Kasumi-1 (cell line): ENCODE results near the gene FEZF2.
A peak's percentile ranks its signal among the peaks of the same experiment; 100 is the strongest.

Experiments used
- DNase-seq, 2 experiments: peaks; one replicate each; lab custom pipeline; 2025; lab: John Stamatoyannopoulos, UW

FEZF2 gene

DNA sequence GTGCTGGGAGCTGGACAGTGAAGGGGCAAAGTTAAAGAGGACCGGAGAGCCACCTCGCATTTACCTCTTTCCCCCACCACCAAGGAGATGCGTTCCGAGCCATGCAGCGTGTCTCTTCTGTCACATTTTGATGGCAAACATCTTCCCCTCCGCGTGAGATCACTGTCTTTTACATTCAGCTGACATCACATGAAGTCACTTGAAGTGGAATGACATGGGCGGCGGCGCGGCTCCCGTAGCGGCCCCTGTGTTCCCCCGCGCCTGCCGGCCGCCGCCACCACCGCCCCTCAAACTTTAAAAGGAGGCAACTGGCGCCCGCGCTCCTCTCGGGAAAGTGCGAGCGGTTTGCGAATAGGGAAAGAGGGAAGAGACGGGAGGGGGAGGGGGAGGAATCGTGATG, at the start of gene FEZF2:
Gene FEZF2, minus strand, starts transcription at position 336 of the 400 bp plus-strand sequence. CDS start 682 bp downstream, outside the sequence.
- no peak for DNase-seq

DNA sequence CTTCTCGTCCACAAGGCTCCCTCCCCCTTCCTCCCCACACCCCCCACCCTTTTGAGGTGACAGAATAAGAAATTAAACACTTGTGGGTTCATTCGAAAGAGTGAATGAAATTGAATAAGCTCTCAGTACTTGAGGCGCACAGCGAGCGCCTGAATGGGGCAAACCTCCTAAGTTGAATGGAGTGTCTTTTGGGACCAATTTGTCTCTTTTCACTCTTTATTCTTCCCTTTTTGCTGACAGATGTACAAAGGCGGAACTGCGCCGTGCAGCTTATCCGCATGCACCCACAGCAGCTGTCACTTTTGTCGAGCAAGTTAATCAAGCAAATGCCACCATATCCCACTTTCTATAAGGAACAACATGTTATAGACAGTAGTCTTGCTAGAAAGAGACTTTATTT, 47.9 kb upstream of the FEZF2 start:
- DNase-seq, result no peak

DNA sequence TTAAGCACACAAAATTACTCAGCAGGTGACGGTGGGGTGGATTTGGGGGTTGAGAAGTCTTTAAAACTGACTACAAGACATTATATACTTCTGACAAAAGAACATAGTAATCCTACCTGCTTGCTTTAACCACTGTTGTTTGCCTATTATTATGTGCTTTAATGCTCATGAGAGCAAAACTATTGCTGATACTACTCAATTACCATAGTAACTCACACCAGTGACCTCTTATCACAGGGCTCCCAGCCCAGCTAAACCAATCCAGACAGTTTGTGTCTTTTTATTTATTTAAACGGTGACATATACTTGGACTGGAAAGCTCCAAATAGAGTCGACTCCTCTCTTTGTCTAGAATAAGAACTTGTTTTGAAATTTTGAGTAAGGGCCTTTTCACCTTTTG, 42.8 kb upstream of the FEZF2 start:
- no peak for DNase-seq

DNA sequence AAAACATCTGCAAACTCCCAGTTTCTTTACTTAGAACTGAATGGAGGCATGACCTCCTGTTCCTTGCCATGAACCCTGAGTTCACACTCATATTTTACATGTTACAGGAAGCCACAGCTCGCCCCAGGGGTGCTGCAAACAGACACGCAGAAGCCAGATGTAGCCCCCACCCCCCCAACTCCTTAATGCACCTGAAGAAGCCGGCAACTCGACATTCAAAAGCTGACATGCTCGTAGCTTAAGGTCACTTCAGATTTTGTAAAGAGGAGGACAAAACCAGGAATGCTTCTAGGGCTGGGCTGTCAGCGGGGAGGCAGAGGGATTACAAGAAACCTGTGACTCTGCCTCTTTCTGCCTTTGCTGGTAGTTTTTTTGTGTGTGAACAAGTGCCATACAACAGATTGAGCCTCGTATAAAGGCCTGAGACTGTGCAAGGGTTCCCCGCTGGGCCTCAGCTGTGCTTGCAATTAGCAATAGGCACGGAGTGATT, 42.0 kb upstream of the FEZF2 start:
- no peak for DNase-seq

DNA sequence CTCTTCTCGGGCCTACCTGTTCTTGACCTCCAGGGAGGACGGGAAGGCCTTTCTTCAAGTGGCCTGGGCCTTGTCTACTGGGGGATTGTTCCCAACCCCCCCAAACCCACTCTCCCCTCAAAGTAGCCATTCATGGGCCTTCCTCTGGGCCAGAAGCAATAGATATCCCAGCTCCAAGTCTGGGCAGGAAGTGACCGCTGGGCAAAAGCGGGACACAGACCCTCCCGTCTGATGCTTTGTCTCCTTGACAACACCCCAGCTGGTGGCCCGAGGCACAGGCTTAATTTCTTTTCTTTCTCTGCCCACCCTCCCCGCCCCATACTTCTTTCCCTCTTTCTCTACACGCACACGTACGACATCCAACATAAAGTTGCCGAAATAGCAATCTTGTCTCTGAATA, 41.4 kb upstream of the FEZF2 start:
- DNase-seq, result no peak

DNA sequence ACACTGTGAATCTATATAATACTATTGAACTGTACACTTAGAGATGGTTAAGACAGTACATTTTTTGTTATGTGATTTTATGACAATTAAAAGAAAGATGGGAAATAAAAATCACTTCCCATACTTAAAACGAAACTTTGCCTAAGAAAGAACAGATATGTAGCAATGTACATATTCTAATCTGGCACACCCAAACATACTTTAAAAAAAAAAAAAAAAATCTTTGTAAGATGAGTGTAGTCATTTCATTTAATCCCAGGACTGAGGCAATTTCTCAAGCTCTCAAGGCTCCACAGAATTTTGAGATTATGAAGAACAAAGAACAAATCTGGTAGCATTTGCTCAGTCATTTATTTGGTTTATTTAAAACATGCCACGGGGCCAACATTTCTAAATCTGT, 40.3 kb upstream of the FEZF2 start:
- DNase-seq, result no peak

DNA sequence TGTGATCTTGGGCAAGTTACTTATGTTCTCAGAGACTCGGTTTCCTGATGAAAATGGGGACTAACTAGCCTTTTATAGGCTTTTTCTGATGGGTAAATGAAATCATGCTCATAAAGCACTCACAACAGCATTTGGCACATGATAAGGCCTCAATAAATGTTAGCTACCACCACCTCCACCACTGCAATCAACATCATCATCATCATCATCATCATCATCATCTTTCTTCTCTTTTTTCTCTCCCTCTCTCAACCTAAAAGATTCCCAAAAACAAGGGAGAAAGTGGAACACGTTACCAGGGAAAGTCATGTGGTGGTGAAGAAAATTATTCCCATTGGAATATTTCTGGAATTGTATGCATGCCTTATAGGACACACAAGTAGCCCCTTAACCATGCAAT, 33.6 kb upstream of the FEZF2 start:
- DNase-seq, result no peak

DNA sequence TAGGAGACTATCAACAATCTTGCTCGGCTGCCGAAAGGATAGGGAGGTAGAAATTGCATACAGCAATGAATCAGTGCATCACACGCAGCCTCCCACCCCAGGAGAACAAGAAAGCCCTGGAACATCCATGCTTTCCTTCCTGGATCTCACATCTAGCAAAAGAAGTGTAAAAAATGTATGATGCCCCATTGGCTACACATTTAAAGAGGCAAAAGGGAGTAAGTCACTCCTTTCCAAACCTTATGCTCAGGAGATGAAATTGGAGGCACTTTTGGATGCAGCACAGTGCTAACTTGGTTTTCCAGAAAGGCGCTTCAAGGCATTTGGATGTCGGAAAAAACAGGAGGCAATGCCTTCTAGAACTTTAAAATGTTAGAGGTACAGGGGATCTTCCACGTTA, 32.2 kb upstream of the FEZF2 start:
- no peak for DNase-seq

DNA sequence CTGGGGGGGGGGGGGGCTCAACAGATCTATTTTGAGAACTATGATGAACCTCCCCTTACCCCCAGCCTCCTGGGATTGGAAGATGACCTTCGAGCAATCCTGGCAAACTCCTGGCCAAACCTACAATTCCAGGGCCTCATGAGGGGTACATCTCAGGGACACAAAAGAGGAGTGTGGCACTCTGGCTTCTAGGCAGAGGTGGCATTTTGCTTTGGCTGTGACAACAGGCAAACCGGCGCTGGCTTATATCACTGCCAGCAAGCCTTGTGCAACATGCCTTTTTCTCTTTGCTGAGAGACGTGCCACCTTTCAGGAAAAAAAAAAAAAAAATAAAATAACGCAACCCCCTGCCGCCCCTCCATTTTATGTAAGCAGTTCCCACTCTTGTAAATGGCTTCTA, 31.8 kb upstream of the FEZF2 start:
- no peak for DNase-seq

DNA sequence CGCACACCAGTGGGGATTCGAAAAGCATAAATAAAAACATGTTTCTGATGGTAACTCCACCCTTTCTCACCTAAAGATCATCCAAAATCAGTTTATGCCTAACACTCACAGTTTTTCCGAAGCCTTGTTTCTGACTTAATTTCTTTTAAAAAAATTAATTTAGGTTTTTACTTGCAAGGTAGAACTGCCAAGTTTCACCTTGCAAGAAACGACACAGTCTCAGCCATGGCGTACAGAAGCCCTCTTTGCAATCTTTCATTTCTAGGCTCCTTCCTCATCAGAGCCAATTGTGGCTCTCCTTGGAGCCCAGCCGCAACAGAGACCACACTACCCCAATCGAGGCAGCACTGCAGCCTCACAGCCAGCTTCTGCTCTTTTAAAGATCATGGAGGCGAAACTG, 31.0 kb upstream of the FEZF2 start:
- DNase-seq, result no peak

DNA sequence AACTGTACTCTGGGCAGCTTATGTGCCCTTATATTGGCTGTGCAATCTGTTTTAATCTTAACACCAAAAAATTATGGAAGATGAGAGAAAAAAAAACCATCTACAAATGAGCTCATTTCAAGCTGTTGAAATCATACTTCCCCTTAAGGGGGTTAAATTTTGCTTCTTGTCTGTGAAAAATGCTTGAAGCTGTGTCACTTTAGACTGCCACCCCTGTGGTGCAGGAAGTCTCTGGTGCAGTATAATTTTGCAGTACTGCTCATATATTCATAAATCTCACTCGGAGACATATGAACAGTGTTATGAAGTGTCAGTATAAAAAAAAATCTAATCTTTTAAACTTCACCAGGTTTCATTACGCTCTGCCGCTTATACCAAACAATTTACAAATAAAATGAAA, 30.4 kb upstream of the FEZF2 start:
- DNase-seq, result peak in 1 of 2 experiments; percentile 2

DNA sequence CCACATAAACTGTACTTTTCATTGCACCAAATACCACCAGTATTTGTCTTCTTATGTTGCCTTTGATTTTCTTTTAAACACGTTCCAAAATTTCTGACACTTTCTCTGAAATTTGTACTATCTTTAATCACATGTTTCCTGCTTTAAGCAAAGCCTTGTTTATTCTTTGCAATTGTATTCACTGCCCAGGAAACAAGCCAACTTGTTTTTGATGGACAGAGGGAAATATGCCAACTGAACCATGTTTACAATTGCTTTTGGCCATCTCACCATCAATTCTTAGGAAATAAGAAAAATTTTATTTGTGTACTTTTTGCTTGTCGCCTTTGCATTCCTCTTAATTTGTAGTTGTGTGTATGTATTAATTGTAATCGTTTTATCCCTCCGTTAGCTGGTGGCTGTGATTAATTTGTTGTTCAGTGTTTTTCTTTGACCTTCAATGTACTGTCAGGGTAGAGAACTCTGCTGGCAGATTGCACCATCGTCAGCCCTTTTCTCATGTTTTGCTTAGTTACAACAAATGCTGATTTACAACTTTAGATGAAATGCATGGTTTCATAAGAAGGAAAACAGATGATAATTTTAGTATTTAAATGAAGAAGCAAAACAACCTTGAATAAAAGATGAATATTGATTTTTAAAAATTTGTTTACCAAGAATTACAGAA, 19.4 kb upstream of the FEZF2 start:
- no peak for DNase-seq

DNA sequence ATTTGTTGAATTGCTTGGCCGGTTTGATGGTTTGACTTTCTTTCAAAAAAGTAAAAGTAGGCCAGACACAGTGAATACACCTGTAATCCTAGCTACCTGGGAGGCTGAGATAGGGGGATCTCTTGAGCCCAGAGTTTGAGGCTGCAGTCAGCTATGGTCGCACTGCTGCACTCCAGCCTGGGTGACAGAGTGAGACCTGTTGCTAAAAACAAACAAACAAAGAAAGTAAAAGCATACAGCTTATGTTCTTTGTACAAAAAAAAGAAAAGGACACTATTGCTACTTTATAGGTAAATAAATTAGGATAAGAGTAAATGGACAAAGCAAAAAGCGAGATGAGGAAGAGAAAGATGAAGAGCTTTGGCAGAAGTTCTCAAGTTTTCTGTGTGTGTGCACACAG, 13.9 kb upstream of the FEZF2 start:
- DNase-seq, result no peak

DNA sequence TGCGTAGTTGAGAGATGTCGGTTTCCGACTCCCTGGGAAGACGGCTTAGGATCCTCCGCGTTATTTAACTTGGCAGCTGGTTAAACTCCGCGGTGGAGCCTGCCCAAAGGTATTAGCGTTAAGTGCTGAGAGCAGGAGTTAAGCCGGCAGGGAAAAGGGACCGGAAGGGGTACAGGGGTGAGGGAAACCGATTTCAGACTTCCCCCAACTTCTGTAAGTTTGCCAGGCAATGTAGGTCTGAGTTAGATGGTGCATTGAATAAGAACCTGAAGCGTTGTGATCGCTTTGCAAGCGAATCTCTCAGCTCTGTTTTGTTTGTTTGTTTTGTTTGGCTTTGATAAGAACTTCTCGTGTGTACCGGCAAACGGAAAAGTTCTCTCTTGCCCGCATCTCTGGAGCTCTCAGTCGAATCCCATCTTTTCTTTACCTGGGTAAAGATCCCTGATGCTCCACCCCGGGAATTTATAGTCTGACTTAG, 6.0 kb upstream of the FEZF2 start:
- DNase-seq, result no peak

DNA sequence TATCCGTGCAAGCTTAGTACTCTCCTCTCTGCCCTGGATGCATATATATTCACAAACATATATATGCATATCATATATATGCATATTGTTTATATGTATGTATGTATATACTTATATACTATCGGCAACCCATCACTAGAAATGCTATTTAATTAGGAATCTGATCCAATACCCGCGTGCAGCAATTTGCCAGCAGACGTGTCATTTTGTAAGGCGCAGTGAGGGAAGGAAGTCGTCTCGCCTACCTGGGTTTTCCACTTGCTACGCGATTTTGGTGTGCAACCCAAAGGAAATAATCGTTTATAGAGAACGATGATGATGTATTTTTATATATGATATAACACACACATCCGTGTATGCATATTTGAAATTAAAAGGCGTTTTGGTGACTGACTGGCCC, 5.6 kb upstream of the FEZF2 start:
- no peak for DNase-seq

DNA sequence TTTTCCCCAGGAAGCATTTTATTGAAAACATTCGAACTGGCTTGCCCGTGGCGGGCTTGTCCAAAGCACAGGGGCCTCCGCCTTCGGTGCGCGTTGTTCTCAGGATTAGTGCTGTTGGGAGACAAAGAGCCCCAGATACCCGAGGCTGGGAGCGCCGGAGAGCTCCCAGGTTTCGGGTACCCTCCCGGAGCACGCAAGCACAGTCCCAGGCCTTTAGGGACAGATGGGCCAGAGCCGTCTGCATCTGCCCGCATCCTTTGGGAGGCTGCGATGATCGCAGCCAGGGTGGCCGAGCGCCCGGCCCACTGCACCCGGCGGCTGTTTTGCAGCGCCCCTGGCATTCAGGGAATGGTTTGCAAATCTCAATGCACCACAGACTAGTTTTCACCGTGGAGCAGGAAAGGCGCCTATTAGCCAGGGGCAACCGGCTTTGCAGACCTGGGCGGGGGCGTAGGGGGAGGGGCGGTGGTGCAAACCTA, 5.0 kb upstream of the FEZF2 start:
- DNase-seq, result no peak

DNA sequence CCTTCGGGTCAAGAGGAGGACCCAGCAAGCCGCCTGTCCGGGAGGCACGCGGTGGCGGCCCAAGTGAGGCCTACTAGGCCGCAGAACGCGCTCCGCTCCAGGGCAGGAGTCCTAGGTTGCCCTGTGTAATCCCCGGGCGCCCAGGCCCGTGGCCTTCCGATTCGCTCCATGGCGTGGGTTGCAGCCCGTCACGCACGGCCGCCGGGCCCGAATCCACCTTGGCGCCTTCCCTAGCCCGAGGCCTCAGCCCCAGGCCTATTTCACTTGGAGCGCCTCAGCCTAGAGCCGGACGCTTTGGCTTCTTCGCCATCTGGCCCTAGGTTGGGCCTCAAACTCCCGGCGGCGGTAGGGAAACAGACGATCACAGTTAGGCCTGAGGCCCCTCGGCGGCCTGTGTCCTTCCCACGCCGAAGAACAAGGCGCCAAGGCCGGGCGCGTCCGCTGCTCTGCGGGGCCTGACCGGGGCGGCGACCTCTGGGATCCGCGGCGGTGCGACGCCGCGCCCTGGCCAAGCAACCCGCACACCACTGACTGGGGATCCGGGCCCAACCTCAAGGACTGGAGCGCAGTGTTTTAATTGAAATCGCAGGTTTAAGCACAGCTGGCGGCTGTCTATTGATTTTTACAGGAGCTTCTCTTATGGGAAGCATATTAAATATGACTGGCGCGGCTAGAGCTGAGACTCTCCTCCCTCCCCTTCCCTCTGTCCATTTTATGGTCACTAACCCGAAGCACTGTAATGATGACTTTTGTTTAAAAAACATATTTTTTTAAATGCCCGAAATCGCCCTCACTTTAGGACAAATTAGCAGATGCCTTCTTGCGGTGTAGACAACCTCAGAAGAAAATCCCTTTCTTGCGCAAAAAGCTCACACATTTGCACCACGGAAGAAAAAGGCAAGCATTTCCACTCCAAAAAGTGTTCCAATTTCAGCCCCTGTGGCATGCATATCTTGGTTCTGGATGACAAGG, 3.8 kb upstream of the FEZF2 start:
- DNase-seq, result no peak

DNA sequence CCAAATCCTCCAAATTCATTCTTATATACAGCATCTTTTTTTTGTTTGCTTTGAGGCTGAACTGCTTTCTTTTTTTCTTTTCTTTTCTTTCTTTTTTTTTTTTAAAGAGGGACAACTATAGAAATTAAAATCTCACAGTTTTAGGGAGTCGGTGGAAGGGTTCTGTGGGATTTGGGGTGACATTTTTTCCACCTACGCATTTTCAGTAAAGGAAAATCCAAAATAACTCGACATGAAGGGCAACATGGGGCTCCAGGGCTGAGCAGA, 3.0 kb upstream of the FEZF2 start:
- DNase-seq, result no peak

DNA sequence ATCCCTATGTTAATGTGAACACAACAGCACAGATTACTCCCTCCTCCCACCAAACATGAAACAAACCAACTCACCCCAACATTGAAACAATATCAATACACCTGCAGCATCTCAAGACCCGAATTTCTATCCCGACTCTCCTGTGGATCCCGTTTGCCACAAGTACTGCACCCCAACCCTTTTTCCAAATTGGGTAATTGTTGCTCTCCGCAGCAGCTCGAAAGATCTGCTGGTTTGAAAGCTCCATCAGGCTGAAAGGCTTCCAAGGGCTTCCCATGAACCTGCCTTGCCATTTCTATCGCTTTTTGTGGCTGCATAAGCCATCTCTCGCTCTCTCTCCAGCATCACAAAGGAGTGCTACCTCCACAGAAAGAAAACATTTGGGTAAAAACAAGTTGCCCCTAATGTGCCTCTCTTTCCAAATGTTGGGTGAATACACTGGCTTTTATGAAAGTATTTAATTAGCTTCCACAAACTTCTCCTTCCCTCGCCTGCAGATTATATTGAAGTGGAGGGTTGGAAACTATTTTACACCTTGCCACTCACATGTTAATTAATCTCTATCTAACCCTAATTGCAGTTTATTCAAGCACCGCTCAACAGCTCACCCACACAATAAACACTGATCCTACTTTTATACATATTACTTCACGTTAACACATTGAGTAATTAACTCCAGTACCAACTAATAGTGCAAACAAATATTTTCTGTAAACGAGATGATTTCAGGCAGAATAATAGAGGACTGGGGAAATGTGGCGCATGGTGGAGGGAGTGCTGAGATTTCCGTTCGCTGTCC, 2.5 kb upstream of the FEZF2 start:
- no peak for DNase-seq

DNA sequence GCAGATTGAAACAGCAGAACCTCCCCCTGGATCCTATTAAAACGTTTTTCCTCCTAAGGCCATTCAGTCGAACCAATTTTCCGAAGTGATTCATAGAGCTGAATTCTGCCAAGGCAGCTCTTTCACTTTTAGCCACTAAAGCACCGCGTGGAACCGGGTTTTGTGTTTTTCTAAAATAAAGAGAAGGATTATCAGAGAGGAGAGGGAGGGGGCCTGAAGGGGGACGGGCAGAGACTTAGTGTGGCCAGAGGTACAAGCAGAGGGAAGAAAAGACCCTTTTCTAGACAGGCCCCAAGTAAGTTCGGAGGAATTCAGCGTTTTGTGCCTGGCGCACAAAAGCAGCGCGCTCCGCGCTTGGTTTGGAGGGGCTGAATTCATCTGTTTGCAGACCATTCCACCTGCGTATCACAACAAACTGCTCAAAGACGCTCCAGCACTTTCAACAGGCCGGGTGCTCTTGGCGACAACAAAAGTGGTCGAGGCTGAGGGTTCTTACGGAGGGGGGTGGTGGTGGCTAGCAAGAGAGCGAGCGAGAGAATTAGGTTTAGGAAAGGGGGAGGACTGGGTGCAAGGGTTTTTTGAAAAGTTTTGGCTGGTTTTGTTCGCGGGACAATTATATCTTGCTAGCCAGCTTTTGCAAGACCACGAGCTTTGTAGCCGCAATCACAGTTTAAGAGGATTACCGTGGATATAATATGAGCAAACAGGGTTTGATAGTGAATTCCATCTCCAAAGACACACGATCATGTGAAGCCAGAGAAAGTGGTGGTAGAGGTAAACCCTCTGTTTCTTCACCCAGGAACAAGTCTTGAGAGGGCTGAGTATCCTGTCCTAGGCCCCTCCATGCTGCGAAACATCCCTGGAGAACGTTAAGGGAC, 1.2 kb upstream of the FEZF2 start:
- no peak for DNase-seq

DNA sequence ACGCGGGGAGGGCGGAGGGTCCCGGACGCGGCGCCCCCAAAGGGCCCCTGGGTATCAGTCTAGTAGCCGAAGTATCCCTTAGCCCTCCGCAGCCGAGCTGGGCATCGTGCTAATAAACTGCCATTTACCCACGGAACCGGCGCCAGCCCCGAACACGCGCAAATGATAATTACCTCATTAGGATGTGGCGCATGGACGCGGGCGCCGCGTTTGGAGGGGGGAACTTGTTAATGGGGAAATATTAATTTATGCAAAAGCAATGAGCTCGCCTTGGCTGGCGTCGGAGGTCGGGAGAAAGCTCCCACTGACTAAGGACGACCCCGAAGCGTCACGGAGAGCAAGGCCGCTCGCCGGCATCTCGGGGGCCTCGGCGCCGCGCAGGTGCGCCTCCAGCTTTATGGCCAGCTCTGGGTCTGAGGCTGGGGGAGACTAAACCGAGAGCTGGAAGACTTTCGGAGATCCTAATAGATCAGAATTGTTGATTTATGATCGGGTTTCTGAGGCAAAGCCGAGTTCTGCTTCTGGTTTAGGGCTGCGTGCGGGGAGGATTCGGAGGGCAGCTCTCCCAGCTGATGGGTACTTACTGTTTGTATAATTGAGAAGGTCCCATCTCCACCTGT, 474 bp upstream of the FEZF2 start:
- no peak for DNase-seq
